Stimulated activated CD4-positive, alpha-beta T cell treated with anti-CD3 and anti-CD28 coated beads, Interleukin-15, amount 100 ng/mL, for 48 hours (primary cell): Measurements from ENCODE around the gene OTOP3.

ENCODE experiments used
- DNase-seq, 2 donors: peaks; one replicate each; pipeline ENCODE4 v3.0.0-alpha.2; 2020; ENCODE audit warnings: low read depth in 2 of 2

OTOP3 gene

GRCh38 chr17:74986206-74986576, 50.5 kb downstream of the OTOP3 start:
- DNase-seq = no peak

- DNase-seq = peak; percentile 79 to 90
Measured at GRCh38 chr17:74987418-74987908, 51.8 kb downstream of the OTOP3 start, which contains the start of gene CDR2L. Gene CDR2L, plus strand, starts transcription at chr17:74987632. Its CDS starts 412 bp downstream, at chr17:74988044.

GRCh38 chr17:74987909-74988711, 52.4 kb downstream of the OTOP3 start:
- DNase-seq = no peak

GRCh38 chr17:74990581-74991105, 54.9 kb downstream of the OTOP3 start:
- DNase-seq = no peak

GRCh38 chr17:74992223-74992622, 56.5 kb downstream of the OTOP3 start:
- DNase-seq = no peak

GRCh38 chr17:74994440-74994839, 58.7 kb downstream of the OTOP3 start:
- DNase-seq = no peak

- DNase-seq = no peak
Measured at GRCh38 chr17:74995847-74996246, 60.1 kb downstream of the OTOP3 start.

GRCh38 chr17:74998783-74999182, 63.1 kb downstream of the OTOP3 start:
- DNase-seq = no peak

GRCh38 chr17:74999523-74999922, 63.8 kb downstream of the OTOP3 start:
- DNase-seq = no peak
